ENCODE data around the gene OASL.
A peak's percentile ranks its signal among the peaks of the same experiment; 100 is the strongest.
"Not testable (repeated sequence)": the region's sequence is repeated elsewhere in the genome, so short reads cannot be mapped to it uniquely, and the experiment has no call there.

The OASL gene

GRCh38 chr12:121057794-121058193 lies 18.7 kb upstream of the OASL start:
- DNase-seq = no peak

GRCh38 chr12:121053706-121054105 lies 14.7 kb upstream of the OASL start:
- no peak for DNase-seq

- DNase-seq = no peak
Measured at GRCh38 chr12:121050725-121051124, 11.7 kb upstream of the OASL start.

GRCh38 chr12:121048442-121048841 lies 9.4 kb upstream of the OASL start:
- no peak for DNase-seq

GRCh38 chr12:121047400-121047799 lies 8.4 kb upstream of the OASL start:
- DNase-seq = not testable (repeated sequence)

- DNase-seq = no peak
Measured at GRCh38 chr12:121043067-121043466, 4.0 kb upstream of the OASL start.

- DNase-seq = peak; percentile 22 to 33
Measured at GRCh38 chr12:121036810-121037326, 2.2 kb downstream of the OASL start.

GRCh38 chr12:121034616-121035305 lies 4.3 kb downstream of the OASL start:
- DNase-seq = no peak

- peak; percentile 47 to 58 for DNase-seq
Measured at GRCh38 chr12:121033625-121034349, 5.3 kb downstream of the OASL start.

GRCh38 chr12:121030576-121031212 lies 8.4 kb downstream of the OASL start:
- DNase-seq = no peak

- DNase-seq = no peak
Measured at GRCh38 chr12:121026274-121027045, 12.6 kb downstream of the OASL start.

GRCh38 chr12:121025442-121026226 lies 13.4 kb downstream of the OASL start:
- no peak for DNase-seq

GRCh38 chr12:121023799-121024198 lies 15.2 kb downstream of the OASL start:
- no peak for DNase-seq

- DNase-seq = no peak
Measured at GRCh38 chr12:121022713-121023112, 16.3 kb downstream of the OASL start.

- DNase-seq = no peak
Measured at GRCh38 chr12:121021754-121022153, 17.3 kb downstream of the OASL start.

GRCh38 chr12:121018860-121019617 lies 20.0 kb downstream of the OASL start:
- no peak for DNase-seq

GRCh38 chr12:121017966-121018491 lies 21.0 kb downstream of the OASL start:
- DNase-seq = no peak

- peak; percentile 91 to 93 for DNase-seq
Measured at GRCh38 chr12:121015825-121016766, 22.9 kb downstream of the OASL start, which contains the start of gene C12orf43. TSS of gene C12orf43 (minus strand) at chr12:121016487. CDS start at chr12:121016474, 13 bp downstream.

- no peak for DNase-seq
Measured at GRCh38 chr12:121013715-121014114, 25.3 kb downstream of the OASL start.

GRCh38 chr12:121011820-121012219 lies 27.2 kb downstream of the OASL start:
- no peak for DNase-seq
